ENCODE data around the gene SLC38A7. TPM values are rescaled to one million over a fixed set of nuclear protein-coding genes. Genes with fewer than 3 reads are reported as not detected.

The SLC38A7 gene
- total RNA-seq, 1 experiment from 2014 or later: 9.8 TPM

GRCh38 chr16:58635502-58635901, 49.1 kb downstream of the SLC38A7 start:
- Histone ChIP-seq H3K27me3 (ENCODE audit: insufficient read depth, low read length) (no peaks in the 10 kb centered on the region), H4K20me1 (ENCODE audit: insufficient read depth) (no peaks in the 10 kb centered on the region), H3K4me2 (ENCODE audit: low read length) (no peak overlapping the region), H3K4me3 (replicated peaks in 1 of 2; ENCODE audit: low read depth in 1 of 2, low read length in 2 of 2) (no peak overlapping the region), H3K4me1 (ENCODE audit: control insufficient read depth in 1 of 2, insufficient read depth in 2 of 2, low read length in 2 of 2) (peaks cover 11 to 17% of the 10 kb centered on the region in 2 experiments; a peak in 3 of 4 replicates), H2AFZ (ENCODE audit: low read depth, low read length, poor library complexity, severe bottlenecking) (no peak overlapping the region), H3K36me3 (ENCODE audit: control insufficient read depth in 1 of 2, insufficient read depth in 2 of 2, low read length in 2 of 2) (no peaks in the 10 kb centered on the region), H3K9me2 (ENCODE audit: insufficient read depth) (no peaks in the 10 kb centered on the region), H3K9ac (ENCODE audit: low read length) (no peak overlapping the region), H3K27ac (ENCODE audit: low read depth, low read length) (no peak overlapping the region), H3K9me3 (ENCODE audit: control insufficient read depth in 1 of 2, insufficient read depth in 1 of 2, low read depth in 1 of 2, low read length in 2 of 2) (no peaks in the 10 kb centered on the region), H3K79me2 (ENCODE audit: insufficient read depth, low read length) (no peaks in the 10 kb centered on the region)
- intact Hi-C loops (cut with micrococcal nuclease): loop anchor here (10.0 kb wide), 1 partner anchor 301 kb away; no protein-coding TSS in a partner anchor
- ChIA-PET POLR2A (no interaction called here), RAD21 (ENCODE audit: low non-redundant PET in 1 of 2, low total read pairs in 2 of 2, uncharacterized antibody in 2 of 2, unreplicated experiment in 2 of 2) (no interaction called here), CTCF (interaction anchor here (1.0 kb wide), 1 partner anchor 123 kb away, joined by 3 read pairs; no protein-coding TSS in a partner anchor)
- ATAC-seq: no peak
- no TSS peak for BruUV-seq (replicated peaks)
- TF ChIP-seq SP1 (IDR thresholded peaks at IDR 0.05; ENCODE audit: low read depth) (no peak), CBX3 (IDR thresholded peaks at IDR 0.05; ENCODE audit: low read depth) (no peak), EZH2 (IDR thresholded peaks at IDR 0.05) (no peak), YY1 (IDR thresholded peaks at IDR 0.05; ENCODE audit: extremely low read depth, insufficient replicate concordance, low read depth, low read length) (no peak), ATF3 (IDR thresholded peaks at IDR 0.05) (no peak), EGR1 (IDR thresholded peaks at IDR 0.05; ENCODE audit: low read depth) (no peak), ZFX (IDR thresholded peaks at IDR 0.05) (no peak), TCF7L2 (IDR thresholded peaks at IDR 0.05; ENCODE audit: borderline replicate concordance, extremely low read depth, insufficient read depth, insufficient read length) (no peak), RAD21 (IDR thresholded peaks at IDR 0.05; ENCODE audit: low read depth) (no peak), FOSL1 (IDR thresholded peaks at IDR 0.05; ENCODE audit: low read depth) (no peak)
- TF ChIP-seq, protein P1, sequence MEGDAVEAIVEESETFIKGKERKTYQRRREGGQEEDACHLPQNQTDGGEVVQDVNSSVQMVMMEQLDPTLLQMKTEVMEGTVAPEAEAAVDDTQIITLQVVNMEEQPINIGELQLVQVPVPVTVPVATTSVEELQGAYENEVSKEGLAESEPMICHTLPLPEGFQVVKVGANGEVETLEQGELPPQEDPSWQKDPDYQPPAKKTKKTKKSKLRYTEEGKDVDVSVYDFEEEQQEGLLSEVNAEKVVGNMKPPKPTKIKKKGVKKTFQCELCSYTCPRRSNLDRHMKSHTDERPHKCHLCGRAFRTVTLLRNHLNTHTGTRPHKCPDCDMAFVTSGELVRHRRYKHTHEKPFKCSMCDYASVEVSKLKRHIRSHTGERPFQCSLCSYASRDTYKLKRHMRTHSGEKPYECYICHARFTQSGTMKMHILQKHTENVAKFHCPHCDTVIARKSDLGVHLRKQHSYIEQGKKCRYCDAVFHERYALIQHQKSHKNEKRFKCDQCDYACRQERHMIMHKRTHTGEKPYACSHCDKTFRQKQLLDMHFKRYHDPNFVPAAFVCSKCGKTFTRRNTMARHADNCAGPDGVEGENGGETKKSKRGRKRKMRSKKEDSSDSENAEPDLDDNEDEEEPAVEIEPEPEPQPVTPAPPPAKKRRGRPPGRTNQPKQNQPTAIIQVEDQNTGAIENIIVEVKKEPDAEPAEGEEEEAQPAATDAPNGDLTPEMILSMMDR (IDR thresholded peaks at IDR 0.05 in 2 of 3, conservative IDR thresholded peaks at IDR 0.05 in 1 of 3; ENCODE audit: borderline replicate concordance in 1 of 3, insufficient read depth in 1 of 3, low read depth in 2 of 3, low read length in 2 of 3): no peak
- TF ChIP-seq, protein P2, sequence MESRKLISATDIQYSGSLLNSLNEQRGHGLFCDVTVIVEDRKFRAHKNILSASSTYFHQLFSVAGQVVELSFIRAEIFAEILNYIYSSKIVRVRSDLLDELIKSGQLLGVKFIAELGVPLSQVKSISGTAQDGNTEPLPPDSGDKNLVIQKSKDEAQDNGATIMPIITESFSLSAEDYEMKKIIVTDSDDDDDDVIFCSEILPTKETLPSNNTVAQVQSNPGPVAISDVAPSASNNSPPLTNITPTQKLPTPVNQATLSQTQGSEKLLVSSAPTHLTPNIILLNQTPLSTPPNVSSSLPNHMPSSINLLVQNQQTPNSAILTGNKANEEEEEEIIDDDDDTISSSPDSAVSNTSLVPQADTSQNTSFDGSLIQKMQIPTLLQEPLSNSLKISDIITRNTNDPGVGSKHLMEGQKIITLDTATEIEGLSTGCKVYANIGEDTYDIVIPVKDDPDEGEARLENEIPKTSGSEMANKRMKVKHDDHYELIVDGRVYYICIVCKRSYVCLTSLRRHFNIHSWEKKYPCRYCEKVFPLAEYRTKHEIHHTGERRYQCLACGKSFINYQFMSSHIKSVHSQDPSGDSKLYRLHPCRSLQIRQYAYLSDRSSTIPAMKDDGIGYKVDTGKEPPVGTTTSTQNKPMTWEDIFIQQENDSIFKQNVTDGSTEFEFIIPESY (IDR thresholded peaks at IDR 0.05; ENCODE audit: extremely low read depth, insufficient replicate concordance, low read length): no peak
- TF ChIP-seq, protein P3, sequence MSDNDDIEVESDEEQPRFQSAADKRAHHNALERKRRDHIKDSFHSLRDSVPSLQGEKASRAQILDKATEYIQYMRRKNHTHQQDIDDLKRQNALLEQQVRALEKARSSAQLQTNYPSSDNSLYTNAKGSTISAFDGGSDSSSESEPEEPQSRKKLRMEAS (IDR thresholded peaks at IDR 0.05): no peak
- no peak for DNase-seq (ENCODE audit: low read depth, low spot score)
